HepG2 (cell line): ENCODE measurements around the gene TMEM9. TPM values are rescaled to one million over a fixed set of nuclear protein-coding genes. Genes with fewer than 3 reads are reported as not detected.
A peak's percentile ranks its signal among the peaks of the same experiment; 100 is the strongest.

Experiments used
- AKAP8 ChIP-seq: sonication (generic); formaldehyde crosslinking; IDR thresholded peaks from 2 replicates; pipeline ENCODE4 v1.5.1; 2020; ENCODE audit warnings: mild to moderate bottlenecking, missing genetic modification reagents
- ARNT2 ChIP-seq: sonication (generic); formaldehyde crosslinking; IDR thresholded peaks from 2 replicates; pipeline ENCODE4 v1.8.0; 2022; ENCODE audit warnings: mild to moderate bottlenecking, low read depth, missing genetic modification reagents, moderate library complexity
- HNRNPH1 ChIP-seq: fragments of 200-400 bp; formaldehyde crosslinking; optimal IDR thresholded peaks from 2 replicates; pipeline ENCODE3; 2017; ENCODE audit warnings: mild to moderate bottlenecking, low read depth, low read length
- KLF13 ChIP-seq: sonication (generic); formaldehyde crosslinking; IDR thresholded peaks from 2 replicates; pipeline ENCODE4 v1.4.0; 2020; ENCODE audit warnings: mild to moderate bottlenecking, missing genetic modification reagents
- NFYC ChIP-seq: IDR thresholded peaks from 2 replicates; pipeline ENCODE4 v1.6.1; 2016; ENCODE audit warnings: missing genetic modification reagents, missing compliant biosample characterization
- SAFB2 ChIP-seq: sonication (generic); formaldehyde crosslinking; IDR thresholded peaks from 2 replicates; pipeline ENCODE4 v1.5.1; 2020; ENCODE audit warnings: missing genetic modification reagents, low read depth, mild to moderate bottlenecking, borderline replicate concordance
- SATB2 ChIP-seq: sonication (generic); formaldehyde crosslinking; IDR thresholded peaks from 2 replicates; pipeline ENCODE4 v1.5.0; 2020; ENCODE audit warnings: missing genetic modification reagents
- SIN3A ChIP-seq: IDR thresholded peaks from 2 replicates; pipeline ENCODE4 v1.6.1; 2011; ENCODE audit warnings: low read depth, mild to moderate bottlenecking, control low read depth, low read length, borderline replicate concordance
- SP2 ChIP-seq: sonication (generic); formaldehyde crosslinking; IDR thresholded peaks from 2 replicates; pipeline ENCODE4 v1.5.1; 2020; ENCODE audit warnings: mild to moderate bottlenecking, missing genetic modification reagents
- TEAD2 ChIP-seq: sonication (generic); formaldehyde crosslinking; IDR thresholded peaks from 2 replicates; pipeline ENCODE4 v1.9.0; 2021; ENCODE audit warnings: missing genetic modification reagents
- THYN1 ChIP-seq: sonication (generic); formaldehyde crosslinking; IDR thresholded peaks from 2 replicates; pipeline ENCODE4 v1.8.1; 2023; ENCODE audit warnings: low read depth, mild to moderate bottlenecking, moderate library complexity, missing genetic modification reagents, borderline replicate concordance
- ZNF264 ChIP-seq: sonication (generic); formaldehyde crosslinking; IDR thresholded peaks from 2 replicates; pipeline ENCODE4 v1.4.0; 2020; ENCODE audit warnings: missing genetic modification reagents
- ZNF282 ChIP-seq: fragments of 450-650 bp; IDR thresholded peaks from 2 replicates; pipeline ENCODE4 v1.6.1; 2018; ENCODE audit not compliant: partially characterized antibody
- ZNF614 ChIP-seq: IDR thresholded peaks from 2 replicates; pipeline ENCODE4 v1.6.1; 2018; ENCODE audit warnings: missing biosample characterization, missing genetic modification reagents, inconsistent platforms, borderline replicate concordance
- ZNF660 ChIP-seq: sonication (generic); formaldehyde crosslinking; IDR thresholded peaks from 2 replicates; pipeline ENCODE4 v1.5.1; 2020; ENCODE audit warnings: mild to moderate bottlenecking, low read depth, missing genetic modification reagents, borderline replicate concordance
- ZNF766 ChIP-seq: sonication (generic); formaldehyde crosslinking; IDR thresholded peaks from 2 replicates; pipeline ENCODE4 v1.5.0; 2020; ENCODE audit warnings: missing genetic modification reagents, borderline replicate concordance
- ZSCAN31 ChIP-seq: sonication (generic); formaldehyde crosslinking; IDR thresholded peaks from 2 replicates; pipeline ENCODE4 v1.5.0; 2020; ENCODE audit warnings: low read depth, mild to moderate bottlenecking, missing genetic modification reagents
- polyA plus RNA-seq, 8 experiments: library from polyadenylated mRNA; depleted of rRNA in 3 of 8; stranded (reverse) in 7 of 8; unstranded in 1 of 8; fragments of >200 nt; fragmentation: Illumina TruSeq in 4 of 8; extraction: Trizol in 4 of 8; gene quantifications; 2 replicates each; pipeline versions ENCODE4 v1.2.1 to v1.2.3, GENCODE V29; 2011 to 2016; ENCODE audit warnings: low read depth in 4 of 8, missing spikeins in 1 of 8, mixed read lengths in 1 of 8; ENCODE audit not compliant: insufficient read depth in 1 of 8
- total RNA-seq, 5 experiments: library from RNA; depleted of rRNA; stranded (reverse); fragments of >200 nt; fragmentation: Illumina TruSeq; extraction: Trizol; gene quantifications; 2 replicates each; pipeline ENCODE4 v1.2.3, GENCODE V29; 2016; ENCODE audit warnings: low read depth in 1 of 5
- TF ChIP-seq, protein P1 (sequence below): sonication (generic); IDR thresholded peaks from 2 replicates; pipeline ENCODE4 v1.6.1; 2016; ENCODE audit warnings: low read depth, borderline replicate concordance
- TF ChIP-seq, protein P2 (sequence below): sonication (generic); formaldehyde crosslinking; conservative IDR thresholded peaks from 2 replicates; pipeline ENCODE4 v1.8.0; 2022; ENCODE audit warnings: low read depth, missing genetic modification reagents
- TF ChIP-seq, protein P3 (sequence below): IDR thresholded peaks from 2 replicates; pipeline ENCODE4 v1.6.1; 2016; ENCODE audit warnings: missing genetic modification reagents, missing compliant biosample characterization
- TF ChIP-seq, protein P4 (sequence below): sonication (generic); formaldehyde crosslinking; IDR thresholded peaks from 2 replicates; pipeline ENCODE4 v1.4.0; 2020; ENCODE audit warnings: missing genetic modification reagents
- TF ChIP-seq, protein P5 (sequence below): sonication (generic); formaldehyde crosslinking; IDR thresholded peaks from 2 replicates; pipeline ENCODE4 v1.8.1; 2023; ENCODE audit warnings: mild to moderate bottlenecking, missing genetic modification reagents

The TMEM9 gene
- total and polyA plus RNA-seq, 2 of the 13 experiments (the other 11 are each of a cell fraction or from before 2014, with no cell fraction given) = 60.9 to 102 TPM

DNA sequence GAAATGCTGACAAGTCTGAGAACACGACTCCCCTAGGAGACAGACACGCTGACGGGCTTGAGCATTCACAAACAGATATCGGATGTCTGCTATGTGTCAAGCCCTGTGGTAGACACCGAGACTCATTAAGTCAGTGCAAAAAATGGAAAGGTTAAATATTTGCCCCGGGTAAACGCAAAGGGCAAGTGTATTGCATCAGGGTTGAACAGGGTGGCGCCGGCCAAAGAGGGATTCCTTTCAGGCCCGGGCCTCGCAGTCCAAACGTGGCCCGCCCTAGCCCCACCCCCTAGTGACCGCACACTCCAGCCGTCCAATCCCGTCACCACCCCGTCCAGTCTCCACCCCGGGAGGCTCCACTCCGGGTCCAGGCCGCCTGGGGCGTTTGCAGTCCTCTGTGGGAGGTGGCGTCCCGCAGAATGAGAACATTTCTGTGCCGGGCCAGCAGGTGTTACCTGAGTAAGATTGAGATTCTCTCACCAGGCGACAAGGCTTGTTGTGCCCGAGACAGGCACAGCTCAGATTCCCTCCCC, 16.3 kb upstream of the TMEM9 start (continued):
- TF ChIP-seq, protein P1, sequence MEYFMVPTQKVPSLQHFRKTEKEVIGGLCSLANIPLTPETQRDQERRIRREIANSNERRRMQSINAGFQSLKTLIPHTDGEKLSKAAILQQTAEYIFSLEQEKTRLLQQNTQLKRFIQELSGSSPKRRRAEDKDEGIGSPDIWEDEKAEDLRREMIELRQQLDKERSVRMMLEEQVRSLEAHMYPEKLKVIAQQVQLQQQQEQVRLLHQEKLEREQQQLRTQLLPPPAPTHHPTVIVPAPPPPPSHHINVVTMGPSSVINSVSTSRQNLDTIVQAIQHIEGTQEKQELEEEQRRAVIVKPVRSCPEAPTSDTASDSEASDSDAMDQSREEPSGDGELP = peak; percentile 41; the same call in 1 of the 2 replicates
- TF ChIP-seq THYN1 (CRISPR knock-in tag) (no peak), SP2 (CRISPR knock-in tag) (0 out of 2 replicates have a peak, but pooled peaks have one; percentile 64), ZNF614 (CRISPR knock-in tag) (peak; percentile 91; the same call in 1 of the 2 replicates), SATB2 (CRISPR knock-in tag) (peak; percentile 62; the same call in 1 of the 2 replicates), ZNF264 (CRISPR knock-in tag) (0 out of 2 replicates have a peak, but pooled peaks have one; percentile 79), SIN3A (0 out of 2 replicates have a peak, but pooled peaks have one; percentile 90), SAFB2 (peak; percentile 2; the same call in 1 of the 2 replicates), ZSCAN31 (CRISPR knock-in tag) (no peak; the same call in 1 of the 2 replicates), TEAD2 (CRISPR knock-in tag) (no peak), ARNT2 (CRISPR knock-in tag) (no peak; the same call in 1 of the 2 replicates), NFYC (peak; percentile 56; the same call in 1 of the 2 replicates), AKAP8 (CRISPR knock-in tag) (no peak), ZNF766 (no peak), HNRNPH1 (no peak), ZNF660 (CRISPR knock-in tag) (no peak), ZNF282 (no peak), KLF13 (CRISPR knock-in tag) (no peak)
- TF ChIP-seq, protein P2, sequence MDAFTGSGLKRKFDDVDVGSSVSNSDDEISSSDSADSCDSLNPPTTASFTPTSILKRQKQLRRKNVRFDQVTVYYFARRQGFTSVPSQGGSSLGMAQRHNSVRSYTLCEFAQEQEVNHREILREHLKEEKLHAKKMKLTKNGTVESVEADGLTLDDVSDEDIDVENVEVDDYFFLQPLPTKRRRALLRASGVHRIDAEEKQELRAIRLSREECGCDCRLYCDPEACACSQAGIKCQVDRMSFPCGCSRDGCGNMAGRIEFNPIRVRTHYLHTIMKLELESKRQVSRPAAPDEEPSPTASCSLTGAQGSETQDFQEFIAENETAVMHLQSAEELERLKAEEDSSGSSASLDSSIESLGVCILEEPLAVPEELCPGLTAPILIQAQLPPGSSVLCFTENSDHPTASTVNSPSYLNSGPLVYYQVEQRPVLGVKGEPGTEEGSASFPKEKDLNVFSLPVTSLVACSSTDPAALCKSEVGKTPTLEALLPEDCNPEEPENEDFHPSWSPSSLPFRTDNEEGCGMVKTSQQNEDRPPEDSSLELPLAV (CRISPR knock-in tag) = no peak
- TF ChIP-seq, protein P3, sequence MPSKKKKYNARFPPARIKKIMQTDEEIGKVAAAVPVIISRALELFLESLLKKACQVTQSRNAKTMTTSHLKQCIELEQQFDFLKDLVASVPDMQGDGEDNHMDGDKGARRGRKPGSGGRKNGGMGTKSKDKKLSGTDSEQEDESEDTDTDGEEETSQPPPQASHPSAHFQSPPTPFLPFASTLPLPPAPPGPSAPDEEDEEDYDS (CRISPR knock-in tag) = peak; percentile 87
- TF ChIP-seq, protein P4, sequence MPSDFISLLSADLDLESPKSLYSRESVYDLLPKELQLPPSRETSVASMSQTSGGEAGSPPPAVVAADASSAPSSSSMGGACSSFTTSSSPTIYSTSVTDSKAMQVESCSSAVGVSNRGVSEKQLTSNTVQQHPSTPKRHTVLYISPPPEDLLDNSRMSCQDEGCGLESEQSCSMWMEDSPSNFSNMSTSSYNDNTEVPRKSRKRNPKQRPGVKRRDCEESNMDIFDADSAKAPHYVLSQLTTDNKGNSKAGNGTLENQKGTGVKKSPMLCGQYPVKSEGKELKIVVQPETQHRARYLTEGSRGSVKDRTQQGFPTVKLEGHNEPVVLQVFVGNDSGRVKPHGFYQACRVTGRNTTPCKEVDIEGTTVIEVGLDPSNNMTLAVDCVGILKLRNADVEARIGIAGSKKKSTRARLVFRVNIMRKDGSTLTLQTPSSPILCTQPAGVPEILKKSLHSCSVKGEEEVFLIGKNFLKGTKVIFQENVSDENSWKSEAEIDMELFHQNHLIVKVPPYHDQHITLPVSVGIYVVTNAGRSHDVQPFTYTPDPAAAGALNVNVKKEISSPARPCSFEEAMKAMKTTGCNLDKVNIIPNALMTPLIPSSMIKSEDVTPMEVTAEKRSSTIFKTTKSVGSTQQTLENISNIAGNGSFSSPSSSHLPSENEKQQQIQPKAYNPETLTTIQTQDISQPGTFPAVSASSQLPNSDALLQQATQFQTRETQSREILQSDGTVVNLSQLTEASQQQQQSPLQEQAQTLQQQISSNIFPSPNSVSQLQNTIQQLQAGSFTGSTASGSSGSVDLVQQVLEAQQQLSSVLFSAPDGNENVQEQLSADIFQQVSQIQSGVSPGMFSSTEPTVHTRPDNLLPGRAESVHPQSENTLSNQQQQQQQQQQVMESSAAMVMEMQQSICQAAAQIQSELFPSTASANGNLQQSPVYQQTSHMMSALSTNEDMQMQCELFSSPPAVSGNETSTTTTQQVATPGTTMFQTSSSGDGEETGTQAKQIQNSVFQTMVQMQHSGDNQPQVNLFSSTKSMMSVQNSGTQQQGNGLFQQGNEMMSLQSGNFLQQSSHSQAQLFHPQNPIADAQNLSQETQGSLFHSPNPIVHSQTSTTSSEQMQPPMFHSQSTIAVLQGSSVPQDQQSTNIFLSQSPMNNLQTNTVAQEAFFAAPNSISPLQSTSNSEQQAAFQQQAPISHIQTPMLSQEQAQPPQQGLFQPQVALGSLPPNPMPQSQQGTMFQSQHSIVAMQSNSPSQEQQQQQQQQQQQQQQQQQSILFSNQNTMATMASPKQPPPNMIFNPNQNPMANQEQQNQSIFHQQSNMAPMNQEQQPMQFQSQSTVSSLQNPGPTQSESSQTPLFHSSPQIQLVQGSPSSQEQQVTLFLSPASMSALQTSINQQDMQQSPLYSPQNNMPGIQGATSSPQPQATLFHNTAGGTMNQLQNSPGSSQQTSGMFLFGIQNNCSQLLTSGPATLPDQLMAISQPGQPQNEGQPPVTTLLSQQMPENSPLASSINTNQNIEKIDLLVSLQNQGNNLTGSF = peak; percentile 13; the same call in 1 of the 2 replicates
- TF ChIP-seq, protein P5, sequence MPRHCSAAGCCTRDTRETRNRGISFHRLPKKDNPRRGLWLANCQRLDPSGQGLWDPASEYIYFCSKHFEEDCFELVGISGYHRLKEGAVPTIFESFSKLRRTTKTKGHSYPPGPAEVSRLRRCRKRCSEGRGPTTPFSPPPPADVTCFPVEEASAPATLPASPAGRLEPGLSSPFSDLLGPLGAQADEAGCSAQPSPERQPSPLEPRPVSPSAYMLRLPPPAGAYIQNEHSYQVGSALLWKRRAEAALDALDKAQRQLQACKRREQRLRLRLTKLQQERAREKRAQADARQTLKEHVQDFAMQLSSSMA (CRISPR knock-in tag) = no peak
